GM12878 (cell line): ENCODE results near the gene TSHZ2.

Experiments
- CHD4 ChIP-seq: fragments of 200-600 bp; sonication (generic); IDR thresholded peaks from 2 replicates; pipeline ENCODE4 v1.6.1; 2016; ENCODE audit warnings: mild to moderate bottlenecking
- HCFC1 ChIP-seq: fragments of 150-350 bp; IDR thresholded peaks from 2 replicates; pipeline ENCODE4 v1.6.1; 2014; ENCODE audit warnings: low read length
- POLR2A ChIP-seq: IDR thresholded peaks from 2 replicates; pipeline ENCODE4 v1.6.1; 2011; ENCODE audit warnings: low read depth, mild to moderate bottlenecking, low read length
- RCOR1 ChIP-seq: conservative IDR thresholded peaks from 2 replicates; pipeline ENCODE4 v1.6.1; 2012; ENCODE audit warnings: low read depth, low read length, improper control_type of control experiment
- ZZZ3 ChIP-seq: IDR thresholded peaks from 2 replicates; pipeline ENCODE4 v1.6.1; 2011; ENCODE audit warnings: low read depth; ENCODE audit not compliant: control insufficient read depth, insufficient read length
- TF ChIP-seq, protein P1 (sequence below), 3 experiments: IDR thresholded peaks in 2 of 3; conservative IDR thresholded peaks in 1 of 3; 2 replicates each; pipeline ENCODE4 v1.5.1; 2011; ENCODE audit warnings: low read depth in 3 of 3, low read length in 3 of 3, mild to moderate bottlenecking in 3 of 3, control low read depth in 2 of 3, moderate library complexity in 2 of 3, inconsistent platforms in 1 of 3, mixed read lengths in 1 of 3; ENCODE audit not compliant: control insufficient read depth in 2 of 3, insufficient read depth in 1 of 3; ENCODE audit errors: extremely low read depth in 1 of 3

DNA sequence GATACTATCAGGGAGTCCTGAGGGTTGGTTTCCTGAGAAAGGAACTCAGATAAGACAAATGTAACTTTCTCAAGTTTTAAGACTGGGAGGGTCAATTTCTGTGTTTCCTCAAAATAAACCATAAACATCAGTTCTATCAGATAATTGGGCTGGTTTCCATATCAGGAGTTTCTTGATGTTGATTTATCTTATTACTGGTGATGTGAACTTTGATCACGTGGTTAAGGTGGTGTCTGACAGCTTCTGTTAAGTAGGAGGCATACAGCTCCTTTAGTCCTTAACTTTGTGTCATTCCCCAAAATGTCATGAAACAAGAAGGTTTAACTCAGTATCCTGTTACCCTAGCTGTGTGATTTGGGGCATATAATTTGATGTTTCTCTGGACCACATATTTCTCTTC lies 476.3 kb downstream of the TSHZ2 start:
- TF ChIP-seq ZZZ3 (no peak), HCFC1 (no peak), RCOR1 (no peak), POLR2A (no peak), CHD4 (no peak)
- TF ChIP-seq, protein P1, sequence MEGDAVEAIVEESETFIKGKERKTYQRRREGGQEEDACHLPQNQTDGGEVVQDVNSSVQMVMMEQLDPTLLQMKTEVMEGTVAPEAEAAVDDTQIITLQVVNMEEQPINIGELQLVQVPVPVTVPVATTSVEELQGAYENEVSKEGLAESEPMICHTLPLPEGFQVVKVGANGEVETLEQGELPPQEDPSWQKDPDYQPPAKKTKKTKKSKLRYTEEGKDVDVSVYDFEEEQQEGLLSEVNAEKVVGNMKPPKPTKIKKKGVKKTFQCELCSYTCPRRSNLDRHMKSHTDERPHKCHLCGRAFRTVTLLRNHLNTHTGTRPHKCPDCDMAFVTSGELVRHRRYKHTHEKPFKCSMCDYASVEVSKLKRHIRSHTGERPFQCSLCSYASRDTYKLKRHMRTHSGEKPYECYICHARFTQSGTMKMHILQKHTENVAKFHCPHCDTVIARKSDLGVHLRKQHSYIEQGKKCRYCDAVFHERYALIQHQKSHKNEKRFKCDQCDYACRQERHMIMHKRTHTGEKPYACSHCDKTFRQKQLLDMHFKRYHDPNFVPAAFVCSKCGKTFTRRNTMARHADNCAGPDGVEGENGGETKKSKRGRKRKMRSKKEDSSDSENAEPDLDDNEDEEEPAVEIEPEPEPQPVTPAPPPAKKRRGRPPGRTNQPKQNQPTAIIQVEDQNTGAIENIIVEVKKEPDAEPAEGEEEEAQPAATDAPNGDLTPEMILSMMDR (IDR thresholded peaks at IDR 0.05 in 2 of 3, conservative IDR thresholded peaks at IDR 0.05 in 1 of 3; ENCODE audit: control insufficient read depth in 2 of 3, extremely low read depth in 1 of 3, insufficient read depth in 1 of 3, low read depth in 3 of 3, low read length in 3 of 3): no peak
